GM12874 (cell line): ENCODE results near the gene DLG2.

ENCODE experiments used
- TF ChIP-seq, protein P1 (sequence below): IDR thresholded peaks from 2 replicates; pipeline ENCODE4 v1.5.1; 2011; ENCODE audit warnings: low read depth, mild to moderate bottlenecking, control low read depth, low read length, moderate library complexity; ENCODE audit not compliant: insufficient read depth

Gene DLG2

DNA sequence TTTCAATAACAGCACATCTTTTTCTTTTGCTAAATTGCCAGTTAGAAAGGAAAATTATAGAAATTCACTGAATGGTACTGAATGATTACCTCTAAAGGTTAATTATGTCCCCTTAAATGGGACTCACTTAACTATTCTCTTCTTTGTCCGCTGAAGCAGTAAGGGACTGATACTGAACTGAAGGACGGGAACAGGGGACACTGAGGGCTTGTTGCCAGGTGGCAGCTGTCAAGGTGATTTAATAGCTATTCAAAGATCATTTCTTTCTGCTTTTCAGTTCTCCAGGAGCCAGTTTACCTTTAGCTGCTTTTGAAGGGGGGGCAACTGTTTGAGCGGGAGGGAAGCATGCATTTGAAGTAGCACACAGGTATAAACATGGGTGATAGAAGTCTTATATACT is 2015.5 kb downstream of the DLG2 start:
- TF ChIP-seq, protein P1, sequence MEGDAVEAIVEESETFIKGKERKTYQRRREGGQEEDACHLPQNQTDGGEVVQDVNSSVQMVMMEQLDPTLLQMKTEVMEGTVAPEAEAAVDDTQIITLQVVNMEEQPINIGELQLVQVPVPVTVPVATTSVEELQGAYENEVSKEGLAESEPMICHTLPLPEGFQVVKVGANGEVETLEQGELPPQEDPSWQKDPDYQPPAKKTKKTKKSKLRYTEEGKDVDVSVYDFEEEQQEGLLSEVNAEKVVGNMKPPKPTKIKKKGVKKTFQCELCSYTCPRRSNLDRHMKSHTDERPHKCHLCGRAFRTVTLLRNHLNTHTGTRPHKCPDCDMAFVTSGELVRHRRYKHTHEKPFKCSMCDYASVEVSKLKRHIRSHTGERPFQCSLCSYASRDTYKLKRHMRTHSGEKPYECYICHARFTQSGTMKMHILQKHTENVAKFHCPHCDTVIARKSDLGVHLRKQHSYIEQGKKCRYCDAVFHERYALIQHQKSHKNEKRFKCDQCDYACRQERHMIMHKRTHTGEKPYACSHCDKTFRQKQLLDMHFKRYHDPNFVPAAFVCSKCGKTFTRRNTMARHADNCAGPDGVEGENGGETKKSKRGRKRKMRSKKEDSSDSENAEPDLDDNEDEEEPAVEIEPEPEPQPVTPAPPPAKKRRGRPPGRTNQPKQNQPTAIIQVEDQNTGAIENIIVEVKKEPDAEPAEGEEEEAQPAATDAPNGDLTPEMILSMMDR, result no peak

DNA sequence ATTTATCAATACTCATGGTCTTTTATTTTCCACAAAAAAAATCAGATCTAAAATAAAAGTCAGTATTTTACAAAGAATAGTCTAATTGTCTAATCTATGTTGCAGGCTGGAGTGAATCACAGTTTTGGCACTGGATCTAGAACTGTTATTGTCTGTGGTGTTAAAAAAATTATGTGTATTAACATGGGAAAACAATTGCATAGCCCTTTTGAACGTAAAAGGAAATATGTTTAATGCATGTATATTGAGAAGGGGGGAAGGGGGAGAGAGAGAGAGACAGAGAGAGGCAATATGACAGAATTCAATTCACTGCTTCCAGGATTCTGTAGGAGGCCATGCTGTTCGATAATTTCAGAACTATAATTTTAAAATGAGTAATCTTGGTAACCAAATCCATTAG is 2016.1 kb downstream of the DLG2 start:
- TF ChIP-seq, protein P1, result no peak

DNA sequence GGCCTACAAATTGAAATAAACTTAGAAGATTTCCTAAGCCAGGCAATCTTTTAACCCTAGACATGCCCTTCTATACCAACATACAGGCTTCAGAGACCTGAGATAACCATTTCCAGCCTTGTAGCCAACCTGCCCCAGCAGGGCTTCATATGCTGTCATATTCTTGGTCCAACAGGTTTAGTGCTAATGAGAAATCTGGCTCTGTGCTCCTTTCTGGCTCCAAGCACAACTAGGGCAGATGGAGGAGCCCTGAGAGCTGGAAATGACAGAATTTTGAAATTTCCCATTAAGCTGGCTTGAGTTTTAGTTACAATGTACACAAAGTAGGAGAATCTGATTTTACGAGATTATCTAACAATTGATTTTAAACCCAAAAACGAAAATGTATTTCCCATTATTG is 2018.0 kb downstream of the DLG2 start:
- TF ChIP-seq, protein P1, result no peak

DNA sequence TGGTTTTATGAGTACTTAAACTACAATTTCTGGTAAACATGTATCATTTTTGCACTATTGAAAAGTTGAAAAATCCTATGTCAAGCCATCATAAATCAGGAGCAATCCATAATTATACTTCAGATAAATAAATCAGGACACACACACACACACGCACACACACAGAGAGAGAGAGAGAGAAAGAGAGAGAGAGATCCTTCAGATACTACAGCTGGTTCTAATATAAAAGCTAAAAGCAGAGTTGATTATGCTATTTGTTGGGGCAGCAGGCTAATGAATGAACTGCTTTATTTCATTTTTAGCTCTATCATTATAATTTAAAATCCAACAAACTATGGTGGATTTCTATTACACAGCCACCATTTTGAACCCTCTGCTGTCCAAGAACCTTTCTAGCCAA is 2018.6 kb downstream of the DLG2 start:
- TF ChIP-seq, protein P1, result no peak

DNA sequence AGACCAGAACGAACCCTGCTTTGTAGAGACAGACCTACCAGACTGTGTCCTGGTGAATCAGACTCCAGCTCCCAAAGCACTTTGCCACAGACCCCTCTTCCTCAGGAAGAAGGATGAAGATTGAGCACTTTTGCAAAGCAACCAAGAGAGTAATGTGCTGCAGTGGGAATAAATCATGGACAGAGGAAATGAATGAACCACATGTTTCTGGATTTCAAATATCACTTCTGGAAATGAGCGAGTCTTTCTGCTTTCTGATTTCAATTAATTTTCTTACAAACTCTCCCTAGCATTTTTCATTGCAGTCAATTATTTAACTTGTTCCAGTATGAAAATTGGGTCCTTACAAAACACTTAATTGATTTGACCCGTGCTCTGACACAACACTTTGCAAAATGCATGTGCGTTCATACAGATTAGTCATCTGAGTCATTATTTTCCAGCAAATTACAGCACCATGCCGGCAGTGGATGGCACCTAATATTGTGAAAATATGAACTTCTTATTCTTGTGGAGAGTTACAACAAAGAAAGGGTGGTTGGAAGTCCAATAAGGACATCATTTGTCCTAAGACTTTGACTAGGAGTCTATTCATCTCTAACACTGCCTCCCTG is 2025.1 kb downstream of the DLG2 start:
- TF ChIP-seq, protein P1, result no peak

DNA sequence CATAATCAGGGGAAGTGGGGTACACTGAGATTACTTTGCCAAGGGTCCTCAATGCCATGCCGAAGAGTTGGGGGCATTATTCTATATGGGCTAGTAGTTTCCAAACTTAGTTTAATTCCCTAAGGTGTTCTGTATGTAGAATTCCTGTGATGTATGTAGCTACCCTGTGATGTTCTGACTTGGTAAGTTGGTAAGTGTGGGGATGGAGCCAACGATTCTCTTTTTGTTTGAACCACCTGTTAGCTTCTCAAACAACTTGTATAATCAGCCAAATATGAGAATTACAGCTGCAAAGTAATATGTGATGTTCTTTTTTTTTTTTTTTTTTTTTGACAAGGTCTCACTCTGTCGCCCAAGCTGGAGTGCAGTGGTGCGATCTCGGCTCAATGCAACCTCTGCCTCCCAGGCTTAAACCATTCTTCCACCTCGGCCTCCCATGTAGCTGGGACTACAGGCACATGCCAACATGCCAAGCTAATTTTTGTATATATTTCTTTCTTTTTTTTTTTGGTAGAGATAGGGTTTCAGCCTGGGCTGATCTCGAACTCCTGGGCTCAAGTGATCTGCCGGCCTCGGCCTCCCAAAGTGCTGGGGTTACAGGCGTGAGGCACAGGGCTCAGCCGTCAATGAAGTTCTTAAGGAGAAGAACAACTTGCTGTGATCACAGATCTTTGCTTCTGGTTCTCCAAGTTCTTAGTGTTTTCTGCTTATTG is 2025.8 kb downstream of the DLG2 start:
- TF ChIP-seq, protein P1, result no peak

DNA sequence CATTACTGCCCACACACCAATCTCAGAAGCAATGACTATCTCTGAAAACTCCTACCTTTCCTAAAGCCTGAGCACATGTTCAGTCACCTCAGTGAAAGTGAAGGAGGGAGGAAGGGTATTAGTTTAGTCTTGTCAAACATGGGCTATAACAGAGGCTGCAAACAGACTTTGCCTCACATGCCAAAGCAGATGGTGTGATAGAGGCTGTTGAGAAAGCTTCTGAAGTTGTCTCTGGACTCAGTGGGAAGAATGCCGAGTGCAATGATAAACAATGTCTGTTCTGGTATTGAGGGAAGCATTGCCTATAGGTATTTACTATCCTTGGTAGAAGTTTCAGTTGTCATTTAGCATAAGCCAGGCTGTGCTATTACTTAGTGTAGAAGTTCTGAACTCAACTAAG is 2026.5 kb downstream of the DLG2 start:
- TF ChIP-seq, protein P1, result no peak
